ENCODE measurements around the gene SASH3. TPM values are rescaled to one million over a fixed set of nuclear protein-coding genes. Genes with fewer than 3 reads are reported as not detected.

The SASH3 gene
- total RNA-seq, 1 donor from 2014 or later: not detected

DNA sequence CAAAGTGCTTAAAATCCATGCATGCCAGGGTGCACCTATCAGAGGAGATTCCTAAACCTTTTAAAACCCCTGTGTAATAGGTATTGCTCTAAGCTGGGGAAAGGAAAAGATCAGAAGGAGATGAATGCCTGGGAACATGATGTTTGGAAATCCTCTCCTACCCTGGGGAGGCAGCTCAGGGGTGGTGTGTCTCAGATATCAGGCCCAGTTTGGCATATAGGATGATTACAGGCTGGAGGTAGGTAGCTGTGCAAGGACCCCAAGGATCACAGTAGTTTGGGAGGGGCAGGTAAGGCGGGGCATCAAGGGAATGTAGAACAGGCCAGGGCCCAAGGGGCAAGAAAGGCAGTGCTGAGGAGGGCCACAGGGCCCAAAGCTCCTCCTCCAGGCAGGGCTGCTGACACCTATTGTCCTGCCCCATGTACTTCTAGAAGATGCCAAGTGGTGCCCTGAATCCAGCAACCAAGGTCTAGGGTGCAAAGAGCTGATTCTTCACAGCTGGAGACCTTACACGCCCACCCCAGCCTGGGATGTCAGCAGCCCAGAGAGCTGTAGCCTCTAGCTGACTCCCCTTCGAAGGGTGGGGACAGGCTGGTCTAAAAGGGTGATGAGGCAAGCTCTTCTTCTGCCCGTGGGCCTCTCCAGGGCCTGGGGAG, 17.6 kb downstream of the SASH3 start:
- peak; percentile 40 for DNase-seq (ENCODE audit: extremely low spot score, unreplicated experiment)
- no peak for TF ChIP-seq CTCF (conservative IDR thresholded peaks at IDR 0.05)
- Mint-ChIP-seq H3K9me3 (no peaks in the 10 kb centered on the region), H3K36me3 (peaks cover 3% of the 10 kb centered on the region), H3K4me1 (ENCODE audit: unreplicated experiment) (no peaks in the 10 kb centered on the region), H3K4me3 (no peak overlapping the region), H3K27me3 (no peaks in the 10 kb centered on the region), H3K27ac (no peak overlapping the region)

DNA sequence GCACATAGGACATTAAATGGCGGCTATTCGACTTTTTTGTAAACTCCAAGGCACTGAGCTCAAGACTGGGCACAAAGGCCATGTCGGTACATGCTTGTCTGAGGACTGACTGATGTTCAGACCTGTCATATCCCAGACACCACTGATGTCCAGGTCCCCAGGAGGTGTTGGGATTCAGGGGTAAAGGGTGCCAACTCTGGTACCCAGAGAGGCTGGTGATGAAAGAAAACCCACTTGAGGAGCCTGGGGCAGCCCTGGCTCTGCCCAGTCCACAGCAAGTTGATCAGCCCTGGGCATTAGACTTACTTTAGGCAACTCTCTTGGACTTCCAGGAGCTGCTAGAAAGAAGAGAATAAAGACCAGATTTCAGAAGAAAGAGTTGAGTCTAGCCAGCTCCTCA, 18.7 kb downstream of the SASH3 start:
- Mint-ChIP-seq H3K9me3 (no peaks in the 10 kb centered on the region), H3K27me3 (no peaks in the 10 kb centered on the region), H3K27ac (no peak overlapping the region), H3K36me3 (peaks cover 3% of the 10 kb centered on the region), H3K4me3 (no peak overlapping the region), H3K4me1 (ENCODE audit: unreplicated experiment) (peaks cover 5% of the 10 kb centered on the region)
- DNase-seq (ENCODE audit: extremely low spot score, unreplicated experiment): no peak
- TF ChIP-seq CTCF (conservative IDR thresholded peaks at IDR 0.05): no peak

DNA sequence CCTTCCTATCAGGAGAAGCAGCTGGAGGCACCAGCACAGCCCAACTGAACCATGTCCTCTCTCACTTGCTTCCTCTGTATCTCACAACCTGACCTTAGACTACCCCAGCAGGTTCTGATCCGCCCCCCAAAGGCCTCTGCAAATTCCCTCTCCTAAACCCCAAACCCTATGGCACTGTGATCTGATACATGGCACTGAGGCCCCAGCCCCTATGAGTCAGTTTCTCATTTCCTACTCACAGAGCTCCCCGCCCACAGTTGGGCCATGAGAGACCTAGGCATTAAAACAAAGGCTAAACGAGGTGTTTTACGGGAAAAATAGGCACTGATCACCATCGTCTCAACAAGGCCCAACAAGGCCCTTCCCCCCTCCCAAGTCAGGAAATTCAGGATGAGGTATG, 19.1 kb downstream of the SASH3 start:
- H3K4me1 Mint-ChIP-seq (ENCODE audit: unreplicated experiment): peaks cover 8% of the 10 kb centered on the region
- H3K36me3 Mint-ChIP-seq: peaks cover 6% of the 10 kb centered on the region
- H3K27ac Mint-ChIP-seq: no peak overlapping the region
- TF ChIP-seq CTCF (conservative IDR thresholded peaks at IDR 0.05): no peak
- H3K9me3 Mint-ChIP-seq: no peaks in the 10 kb centered on the region
- no peak overlapping the region for H3K4me3 Mint-ChIP-seq
- no peaks in the 10 kb centered on the region for H3K27me3 Mint-ChIP-seq
- DNase-seq (ENCODE audit: extremely low spot score, unreplicated experiment): no peak

DNA sequence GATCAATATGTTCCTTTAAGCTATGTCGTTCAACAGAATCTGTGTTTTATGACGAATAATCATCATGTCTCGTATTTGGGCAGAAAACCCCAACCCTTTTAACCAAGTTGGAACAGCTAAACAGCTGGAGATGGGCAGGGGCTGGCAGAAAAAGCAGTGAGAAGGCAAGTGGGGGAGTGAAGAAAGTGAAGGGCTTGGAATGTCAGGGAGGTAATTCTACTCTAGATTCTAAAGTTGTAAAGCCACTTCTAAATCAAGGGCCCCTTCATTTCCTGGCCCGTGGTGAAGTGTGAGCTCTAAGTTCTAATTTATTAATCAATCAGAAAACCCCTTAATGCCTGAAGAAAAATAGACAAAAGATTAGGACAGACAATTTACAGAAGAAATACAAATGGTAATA, 20.4 kb downstream of the SASH3 start:
- H3K9me3 Mint-ChIP-seq: no peaks in the 10 kb centered on the region
- no peak overlapping the region for H3K27ac Mint-ChIP-seq
- no peak for TF ChIP-seq CTCF (conservative IDR thresholded peaks at IDR 0.05)
- no peak overlapping the region for H3K4me3 Mint-ChIP-seq
- DNase-seq (ENCODE audit: extremely low spot score, unreplicated experiment): no peak
- no peaks in the 10 kb centered on the region for H3K27me3 Mint-ChIP-seq
- H3K36me3 Mint-ChIP-seq: peaks cover 6% of the 10 kb centered on the region
- peaks cover 9% of the 10 kb centered on the region for H3K4me1 Mint-ChIP-seq (ENCODE audit: unreplicated experiment)

- Mint-ChIP-seq H3K4me1 (ENCODE audit: unreplicated experiment) (peaks cover 9% of the 10 kb centered on the region), H3K9me3 (no peaks in the 10 kb centered on the region), H3K27ac (no peak overlapping the region), H3K4me3 (no peak overlapping the region), H3K27me3 (no peaks in the 10 kb centered on the region), H3K36me3 (peaks cover 3% of the 10 kb centered on the region)
- TF ChIP-seq CTCF (conservative IDR thresholded peaks at IDR 0.05): no peak
- DNase-seq (ENCODE audit: extremely low spot score, unreplicated experiment): no peak
Measured at GRCh38 chrX:129802863-129803262, 23.1 kb downstream of the SASH3 start.

GRCh38 chrX:129804806-129805205, 25.1 kb downstream of the SASH3 start:
- Mint-ChIP-seq H3K36me3 (peaks cover 15% of the 10 kb centered on the region), H3K9me3 (peaks cover 5% of the 10 kb centered on the region), H3K27me3 (no peaks in the 10 kb centered on the region), H3K4me3 (no peak overlapping the region), H3K27ac (no peak overlapping the region), H3K4me1 (ENCODE audit: unreplicated experiment) (peaks cover 9% of the 10 kb centered on the region)
- no peak for DNase-seq (ENCODE audit: extremely low spot score, unreplicated experiment)
- no peak for TF ChIP-seq CTCF (conservative IDR thresholded peaks at IDR 0.05)

Measured in type B pancreatic cell (in vitro differentiated cells).